Esophagus muscularis mucosa (tissue), 3 donors: ENCODE measurements around the gene PCDH10.
A peak's percentile ranks its signal among the peaks of the same experiment; 100 is the strongest.

Source experiments
- CTCF ChIP-seq, 3 experiments: fragments of 200-600 bp in 2 of 3; fragments of 450-650 bp in 1 of 3; sonication (generic) in 2 of 3; IDR thresholded peaks; one replicate each; pipeline ENCODE4 v1.5.1; 2017 to 2019; ENCODE audit warnings: antibody characterized with exemption in 3 of 3, mild to moderate bottlenecking in 2 of 3, moderate library complexity in 1 of 3
- POLR2AphosphoS5 ChIP-seq, 2 donors: sonication (generic); formaldehyde crosslinking; IDR thresholded peaks; one replicate each; pipeline ENCODE4 v1.6.1; 2017; ENCODE audit warnings: antibody characterized with exemption in 2 of 2

GRCh38 chr4:133147921-133148689 lies 989 bp upstream of the PCDH10 start:
- peak in 1 of 3 experiments; percentile 17 for TF ChIP-seq CTCF (IDR thresholded peaks at IDR 0.05)
- TF ChIP-seq POLR2AphosphoS5 (IDR thresholded peaks at IDR 0.05) = no peak
